H7 (cell line): Measurements from ENCODE around the gene KBTBD4. TPM values are rescaled to one million over a fixed set of nuclear protein-coding genes. Genes with fewer than 3 reads are reported as not detected.
A peak's percentile ranks its signal among the peaks of the same experiment; 100 is the strongest.
"Not testable (repeated sequence)": the region's sequence is repeated elsewhere in the genome, so short reads cannot be mapped to it uniquely, and the experiment has no call there.

Source experiments
- DNase-seq: peaks from one replicate; pipeline ENCODE4 v3.0.0; 2012
- H3K27me3 ChIP-seq: 2 replicates; pipeline ENCODE4 v1.6.0; 2011; ENCODE audit warnings: mild to moderate bottlenecking, low read length; ENCODE audit not compliant: control insufficient read depth, insufficient read depth
- H3K36me3 ChIP-seq: replicated peaks from 2 replicates; pipeline ENCODE4 v1.5.1; 2011; ENCODE audit warnings: low read length; ENCODE audit not compliant: control insufficient read depth, insufficient read depth
- H3K4me3 ChIP-seq: 2 replicates; pipeline ENCODE4 v1.5.1; 2011; ENCODE audit warnings: low read depth, mild to moderate bottlenecking, control low read depth, low read length, moderate library complexity; ENCODE audit not compliant: insufficient read depth
- total RNA-seq: library from RNA; depleted of rRNA; stranded (reverse); fragments of >200 nt; shearing (Covaris generic); gene quantifications from 2 replicates; pipeline ENCODE4 v1.2.3, GENCODE V29; 2014; rRNA removed

KBTBD4 gene
- total RNA-seq, 1 experiment from 2014 or later = 23.7 TPM

DNA sequence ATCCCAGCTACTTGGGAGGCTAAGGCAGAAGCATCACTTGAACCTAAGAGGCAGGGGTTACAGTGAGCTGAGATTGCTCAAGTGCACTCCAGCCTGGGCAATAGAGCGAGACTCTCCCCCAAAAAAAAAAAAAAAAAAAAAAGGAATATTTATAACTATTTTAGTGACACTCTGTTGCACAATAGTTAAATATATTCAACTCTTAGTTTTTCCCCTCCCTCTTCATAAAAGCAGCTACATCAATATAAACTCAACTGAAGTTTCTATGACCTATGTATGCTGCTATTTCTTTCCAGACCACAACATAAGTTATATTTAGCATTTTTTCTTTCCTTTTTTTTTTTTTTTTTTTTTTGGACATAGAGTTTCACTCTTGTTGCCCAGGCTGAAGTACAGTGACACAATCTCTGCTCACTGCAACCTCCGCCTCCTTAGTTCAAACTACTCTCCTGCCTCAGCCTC, 45.0 kb downstream of the KBTBD4 start:
- Histone ChIP-seq H3K27me3 (no peaks in the 10 kb centered on the region), H3K36me3 (no peaks in the 10 kb centered on the region; the same call in 1 of the 2 replicates), H3K4me3 (no peak overlapping the region)
- no peak for DNase-seq

DNA sequence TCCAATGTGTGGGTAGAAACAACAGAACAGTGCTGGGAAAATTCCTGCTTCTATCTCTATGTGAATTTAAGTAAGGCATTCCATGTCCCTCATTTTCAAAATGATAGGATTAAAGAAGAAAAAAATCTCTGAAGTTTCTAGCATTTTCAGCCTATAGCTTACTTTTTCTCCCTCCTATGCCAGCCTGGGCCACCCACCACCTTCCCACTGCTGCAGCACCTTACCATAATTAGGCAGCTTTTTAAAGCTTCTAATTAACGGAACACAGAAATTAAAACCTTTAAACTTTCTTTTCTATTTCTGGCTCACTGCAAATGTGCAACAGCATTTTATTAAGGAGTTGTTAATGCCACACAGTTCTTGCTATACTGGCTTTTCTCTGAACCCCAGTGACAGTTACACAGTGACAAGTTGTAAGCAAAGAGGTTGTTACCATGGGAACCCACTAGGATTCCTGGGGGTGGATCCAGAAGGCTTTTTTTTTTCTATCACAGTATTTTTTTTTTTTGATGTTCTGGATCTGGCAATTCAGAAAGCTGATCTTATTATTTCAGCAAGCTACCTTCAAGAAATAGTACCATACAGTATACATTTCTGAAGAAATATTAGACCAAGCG, 46.1 kb downstream of the KBTBD4 start:
- H3K27me3 ChIP-seq = no peaks in the 10 kb centered on the region
- DNase-seq = no peak
- no peak overlapping the region for H3K4me3 ChIP-seq
- no peaks in the 10 kb centered on the region; the same call in 1 of the 2 replicates for H3K36me3 ChIP-seq

DNA sequence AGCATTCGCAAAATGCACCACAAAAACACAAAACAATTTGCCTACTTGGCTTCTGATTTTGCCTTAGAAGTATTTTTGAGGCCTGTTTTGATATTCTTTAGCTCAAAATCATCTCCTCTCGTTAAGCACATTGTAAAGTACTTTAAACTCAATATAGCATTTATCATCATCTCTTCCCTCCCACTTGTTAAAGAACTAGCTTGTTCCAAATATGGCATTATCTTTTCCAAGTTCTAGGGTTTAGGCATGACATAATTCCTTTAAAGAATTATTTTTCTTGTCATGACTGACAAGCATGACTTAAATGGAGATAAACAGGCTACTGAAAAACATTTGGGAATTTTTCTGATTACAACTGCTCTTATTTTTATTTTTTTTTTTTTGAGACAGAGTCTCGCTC, 47.1 kb downstream of the KBTBD4 start:
- Histone ChIP-seq H3K4me3 (no peak overlapping the region), H3K36me3 (no peaks in the 10 kb centered on the region; the same call in 1 of the 2 replicates), H3K27me3 (no peaks in the 10 kb centered on the region)
- no peak for DNase-seq

- H3K4me3 ChIP-seq, H3K27me3 ChIP-seq, DNase-seq, H3K36me3 ChIP-seq: not testable (repeated sequence)
Observed at GRCh38 chr11:47530721-47531120, 48.0 kb downstream of the KBTBD4 start.

DNA sequence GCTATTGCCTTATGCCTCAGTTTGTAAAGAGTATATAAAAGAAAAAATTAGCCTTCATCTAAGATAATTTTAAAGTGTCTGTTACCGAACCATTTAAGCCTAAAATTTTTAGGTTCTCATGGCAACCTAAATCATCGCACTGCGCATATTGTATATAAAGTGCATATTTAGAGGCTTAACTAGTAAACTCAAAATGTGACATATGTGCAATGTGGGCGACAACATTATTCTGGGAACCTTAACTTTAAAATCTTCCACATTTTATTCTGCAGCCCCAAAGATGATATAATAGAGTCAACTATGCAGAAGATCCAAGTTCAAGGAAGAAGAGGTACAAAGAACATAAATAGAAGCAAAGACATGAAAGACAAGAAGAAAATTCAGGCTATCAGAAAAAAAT, 48.8 kb downstream of the KBTBD4 start:
- no peak for DNase-seq

GRCh38 chr11:47527186-47527585, 51.6 kb downstream of the KBTBD4 start:
- Histone ChIP-seq H3K27me3 (no peaks in the 10 kb centered on the region), H3K4me3 (no peak overlapping the region), H3K36me3 (no peaks in the 10 kb centered on the region; the same call in 1 of the 2 replicates)
- DNase-seq = no peak

More for the DNA sequence above, 48.8 kb downstream of the KBTBD4 start:
- Histone ChIP-seq H3K4me3 (no peak overlapping the region), H3K27me3 (no peaks in the 10 kb centered on the region), H3K36me3 (no peaks in the 10 kb centered on the region; the same call in 1 of the 2 replicates)

DNA sequence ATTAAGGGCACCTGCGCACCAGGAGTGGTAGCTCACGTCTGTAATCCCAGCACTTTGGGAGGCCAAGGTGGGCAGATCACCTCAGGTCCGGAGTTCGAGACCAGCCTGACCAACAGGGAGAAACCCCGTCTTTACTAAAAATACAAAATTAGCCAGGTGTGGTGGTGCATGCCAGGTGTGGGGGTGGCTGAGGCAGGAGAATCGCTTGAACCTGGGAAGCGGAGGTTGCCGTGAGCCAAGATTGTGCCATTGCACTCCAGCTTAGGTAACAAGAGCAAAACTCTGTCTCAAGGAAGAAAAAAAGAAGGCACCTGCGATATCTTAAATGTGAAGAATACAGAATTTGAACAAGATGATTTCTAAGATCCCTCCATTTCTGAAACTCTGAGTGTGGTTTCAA, 52.7 kb downstream of the KBTBD4 start:
- not testable (repeated sequence) for H3K27me3 ChIP-seq, H3K4me3 ChIP-seq, H3K36me3 ChIP-seq, DNase-seq

DNA sequence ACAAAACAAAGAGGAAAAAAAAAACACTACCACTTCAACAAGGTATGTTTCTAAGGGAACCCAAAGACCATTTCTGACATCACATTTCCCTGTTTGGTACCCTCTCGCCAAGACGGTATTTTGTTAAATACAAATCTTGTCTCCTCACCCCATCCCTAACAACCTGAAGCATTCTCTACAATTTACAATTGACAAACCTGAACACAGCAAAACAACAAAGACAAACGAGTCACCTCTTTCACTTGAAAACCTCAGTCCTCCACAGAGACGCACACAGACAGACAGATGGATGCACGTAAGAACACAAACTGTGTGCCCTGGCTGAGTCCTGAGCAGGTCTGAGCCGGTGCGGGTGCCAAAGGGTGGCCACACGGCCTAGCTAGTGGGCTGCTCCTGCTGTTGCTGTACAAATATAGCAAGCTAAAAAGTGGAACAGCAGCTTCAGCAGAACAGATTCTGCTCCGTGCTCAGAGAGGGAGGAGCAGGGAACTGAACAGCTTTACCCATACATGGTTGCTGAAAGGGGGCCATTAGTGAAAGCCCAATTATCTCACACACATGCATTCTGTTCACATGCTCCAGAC, 54.4 kb downstream of the KBTBD4 start:
- DNase-seq = peak; percentile 12
- H3K4me3 ChIP-seq = no peak overlapping the region
- H3K36me3 ChIP-seq = no peaks in the 10 kb centered on the region
- H3K27me3 ChIP-seq = no peaks in the 10 kb centered on the region

DNA sequence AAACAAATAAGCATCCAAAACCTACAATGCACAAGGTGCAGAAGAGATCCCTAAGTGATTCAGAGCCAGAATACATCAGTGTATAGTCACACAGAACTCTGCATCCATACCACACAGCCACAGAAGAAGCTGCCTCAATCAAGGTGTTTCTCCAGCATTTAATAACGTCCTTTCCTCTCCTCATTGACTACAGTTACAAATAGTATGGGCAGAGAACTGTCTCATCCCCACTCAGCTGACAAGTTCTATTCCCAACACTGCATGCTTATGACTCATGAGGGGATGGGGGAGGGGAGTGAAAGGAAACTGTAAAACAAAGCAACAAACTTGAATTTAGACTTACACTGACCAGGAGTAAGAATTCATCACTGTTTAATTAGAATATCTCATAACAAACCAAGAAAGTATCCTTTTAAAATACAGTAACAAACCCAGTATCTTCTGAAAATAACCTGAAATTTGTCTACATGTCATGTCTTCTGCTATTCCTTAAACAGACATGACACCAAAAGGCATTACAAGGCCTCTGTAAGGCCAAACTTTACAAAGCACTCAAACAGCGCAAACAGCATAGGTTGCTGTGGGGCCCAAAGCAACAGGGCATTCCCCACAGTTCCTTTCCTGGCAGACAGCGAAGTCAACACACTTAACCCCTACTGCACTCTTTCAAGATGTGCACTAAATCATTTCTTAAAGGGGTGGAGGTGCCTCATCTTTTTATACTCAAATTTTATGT, 55.1 kb downstream of the KBTBD4 start:
- Histone ChIP-seq H3K36me3 (no peaks in the 10 kb centered on the region), H3K27me3 (no peaks in the 10 kb centered on the region), H3K4me3 (no peak overlapping the region)
- peak; percentile 39 for DNase-seq

Other genes starting within 250 kb of the KBTBD4 start
- gene MYBPC3, start 226.3 kb downstream of the KBTBD4 start, total RNA-seq = not detected in 2 replicates
- gene SPI1, start 200.4 kb downstream of the KBTBD4 start, total RNA-seq = 0.42 and 0.81 TPM in 2 replicates
- gene SLC39A13, start 170.4 kb downstream of the KBTBD4 start, total RNA-seq = 26.7 and 29.0 TPM in 2 replicates
- 132 and 162 TPM in 2 replicates for gene PSMC3, start 152.5 kb downstream of the KBTBD4 start, total RNA-seq
- 0.33 and 0.42 TPM in 2 replicates for gene RAPSN, start 129.8 kb downstream of the KBTBD4 start, total RNA-seq
- 119 and 155 TPM in 2 replicates for gene CELF1, start 25.8 kb downstream of the KBTBD4 start, total RNA-seq
- gene PTPMT1, start 13.4 kb downstream of the KBTBD4 start, total RNA-seq = 83.9 and 95.1 TPM in 2 replicates
- gene NDUFS3, start 104 bp upstream of the KBTBD4 start, total RNA-seq = 82.1 and 101 TPM in 2 replicates
- not detected in 2 replicates for gene FAM180B, start 7.7 kb upstream of the KBTBD4 start, total RNA-seq
- gene C1QTNF4, start 15.4 kb upstream of the KBTBD4 start, total RNA-seq = 5.0 and 5.2 TPM in 2 replicates
- 143 and 148 TPM in 2 replicates for gene MTCH2, start 63.6 kb upstream of the KBTBD4 start, total RNA-seq
- gene AGBL2, start 136.4 kb upstream of the KBTBD4 start, total RNA-seq = 1.0 and 5.2 TPM in 2 replicates
- 33.2 and 65.7 TPM in 2 replicates for gene FNBP4, start 188.4 kb upstream of the KBTBD4 start, total RNA-seq